ENCODE measurements around the gene OPCML.

The OPCML gene

DNA sequence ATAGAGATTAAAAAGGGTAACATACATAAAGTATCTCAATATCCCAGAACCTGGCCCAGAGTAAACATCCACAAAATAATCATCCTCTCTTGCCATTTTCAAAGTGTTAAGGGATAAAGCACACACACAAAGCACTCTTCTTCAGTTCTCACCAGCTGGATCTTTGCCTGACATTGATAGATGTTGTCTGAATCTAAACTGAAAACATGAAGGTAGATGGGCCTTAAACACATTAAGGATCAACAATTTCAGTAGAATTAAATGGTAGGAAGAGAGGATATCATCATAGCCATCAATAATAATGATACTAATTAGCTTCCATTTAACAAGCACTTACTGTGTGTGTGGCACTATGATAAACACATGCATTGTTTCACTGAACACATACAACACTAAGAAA, 261.1 kb downstream of the OPCML start:
- no peaks in the 10 kb centered on the region for H4K20me1 ChIP-seq (ENCODE audit: insufficient read depth, low read length)

GRCh38 chr11:133269267-133269666, 263.0 kb downstream of the OPCML start:
- Histone ChIP-seq H3K9me2 (ENCODE audit: low read depth, low read length) (no peaks in the 10 kb centered on the region), H3K9ac (ENCODE audit: low read length) (no peak overlapping the region), H3K4me3 (ENCODE audit: low read depth, low read length, poor library complexity, severe bottlenecking) (no peak overlapping the region), H3K36me3 (ENCODE audit: insufficient read depth, low read length) (no peaks in the 10 kb centered on the region), H3K4me1 (ENCODE audit: insufficient read depth, low read length, severe bottlenecking) (no peaks in the 10 kb centered on the region), H2AFZ (ENCODE audit: low read length) (no peak overlapping the region), H3K4me2 (ENCODE audit: low read length) (no peak overlapping the region), H3K27ac (ENCODE audit: low read depth, low read length, poor library complexity, severe bottlenecking) (no peak overlapping the region), H3K27me3 (ENCODE audit: insufficient read depth, low read length) (no peaks in the 10 kb centered on the region), H4K20me1 (ENCODE audit: insufficient read depth, low read length) (no peaks in the 10 kb centered on the region), H3K9me3 (ENCODE audit: low read length) (no peaks in the 10 kb centered on the region), H3F3A (ENCODE audit: insufficient read depth, low read length) (no peaks in the 10 kb centered on the region), H3K79me2 (ENCODE audit: insufficient read depth, low read length) (no peaks in the 10 kb centered on the region)
- TF ChIP-seq EZH2 (IDR thresholded peaks at IDR 0.05; ENCODE audit: borderline replicate concordance, low read length) (no peak), CTCF (IDR thresholded peaks at IDR 0.05; ENCODE audit: low read length) (no peak)

More for the DNA sequence above, 261.1 kb downstream of the OPCML start:
- no peaks in the 10 kb centered on the region for H3K36me3 ChIP-seq (ENCODE audit: insufficient read depth, low read length)
- H3K4me3 ChIP-seq (ENCODE audit: low read depth, low read length, poor library complexity, severe bottlenecking) = no peak overlapping the region
- no peaks in the 10 kb centered on the region for H3K79me2 ChIP-seq (ENCODE audit: insufficient read depth, low read length)
- no peaks in the 10 kb centered on the region for H3K9me3 ChIP-seq (ENCODE audit: low read length)
- H3K4me1 ChIP-seq (ENCODE audit: insufficient read depth, low read length, severe bottlenecking) = no peaks in the 10 kb centered on the region
- H3K4me2 ChIP-seq (ENCODE audit: low read length) = no peak overlapping the region
- H3K9me2 ChIP-seq (ENCODE audit: low read depth, low read length) = no peaks in the 10 kb centered on the region
- H3F3A ChIP-seq (ENCODE audit: insufficient read depth, low read length) = no peaks in the 10 kb centered on the region
- no peak overlapping the region for H3K27ac ChIP-seq (ENCODE audit: low read depth, low read length, poor library complexity, severe bottlenecking)
- TF ChIP-seq CTCF (IDR thresholded peaks at IDR 0.05; ENCODE audit: low read length) = no peak
- TF ChIP-seq EZH2 (IDR thresholded peaks at IDR 0.05; ENCODE audit: borderline replicate concordance, low read length) = no peak
- H3K9ac ChIP-seq (ENCODE audit: low read length) = no peak overlapping the region
- H2AFZ ChIP-seq (ENCODE audit: low read length) = no peak overlapping the region
- no peaks in the 10 kb centered on the region for H3K27me3 ChIP-seq (ENCODE audit: insufficient read depth, low read length)

DNA sequence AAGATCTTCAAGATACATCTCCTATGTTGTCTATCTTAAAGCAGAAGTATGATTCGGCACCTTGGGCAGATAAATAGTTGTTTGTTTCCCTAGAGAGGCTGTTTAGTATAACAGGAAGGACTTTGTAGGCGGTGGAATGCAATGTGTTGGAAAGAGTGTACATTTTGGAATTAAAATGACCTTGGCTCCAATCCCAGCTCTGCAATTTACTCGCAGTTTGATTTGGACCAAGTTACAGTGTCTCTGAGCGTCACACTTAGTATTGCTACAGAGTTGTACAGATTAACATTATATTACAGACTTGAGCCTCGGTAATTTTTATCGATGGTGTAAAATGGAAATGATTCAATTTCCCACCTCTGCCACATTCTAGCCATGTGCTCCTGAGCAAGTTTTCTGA, 265.3 kb downstream of the OPCML start:
- no peaks in the 10 kb centered on the region for H3K4me1 ChIP-seq (ENCODE audit: insufficient read depth, low read length, severe bottlenecking)
- no peaks in the 10 kb centered on the region for H3K79me2 ChIP-seq (ENCODE audit: insufficient read depth, low read length)
- H3K9me2 ChIP-seq (ENCODE audit: low read depth, low read length) = no peaks in the 10 kb centered on the region
- no peak overlapping the region for H3K4me2 ChIP-seq (ENCODE audit: low read length)
- no peaks in the 10 kb centered on the region for H3F3A ChIP-seq (ENCODE audit: insufficient read depth, low read length)
- H4K20me1 ChIP-seq (ENCODE audit: insufficient read depth, low read length) = no peaks in the 10 kb centered on the region
- H3K4me3 ChIP-seq (ENCODE audit: low read depth, low read length, poor library complexity, severe bottlenecking) = no peak overlapping the region
- H3K36me3 ChIP-seq (ENCODE audit: insufficient read depth, low read length) = no peaks in the 10 kb centered on the region
- TF ChIP-seq EZH2 (IDR thresholded peaks at IDR 0.05; ENCODE audit: borderline replicate concordance, low read length) = no peak
- no peak for TF ChIP-seq CTCF (IDR thresholded peaks at IDR 0.05; ENCODE audit: low read length)
- no peaks in the 10 kb centered on the region for H3K27me3 ChIP-seq (ENCODE audit: insufficient read depth, low read length)
- H3K9ac ChIP-seq (ENCODE audit: low read length) = no peak overlapping the region
- no peaks in the 10 kb centered on the region for H3K9me3 ChIP-seq (ENCODE audit: low read length)
- H2AFZ ChIP-seq (ENCODE audit: low read length) = no peak overlapping the region
- H3K27ac ChIP-seq (ENCODE audit: low read depth, low read length, poor library complexity, severe bottlenecking) = no peak overlapping the region

Measured in OCI-LY1 (cell line).